ENCODE measurements around the gene FKRP. TPM values are rescaled to one million over a fixed set of nuclear protein-coding genes. Genes with fewer than 3 reads are reported as not detected.
A peak's percentile ranks its signal among the peaks of the same experiment; 100 is the strongest.

Gene FKRP
- total RNA-seq, 1 experiment from 2014 or later = 14.3 TPM

GRCh38 chr19:46742926-46743480, 2.9 kb upstream of the FKRP start:
- BruUV-seq (replicated peaks) = TSS peak; percentile 18
- Histone ChIP-seq H3K79me2 (ENCODE audit: low read length) (peaks cover 84% of the 10 kb centered on the region), H3F3A (ENCODE audit: low read length, unreplicated experiment) (no peaks in the 10 kb centered on the region), H3K9me2 (replicated peaks; ENCODE audit: low read length) (no peaks in the 10 kb centered on the region), H3K4me1 (ENCODE audit: insufficient read depth, low read length) (peaks cover 9% of the 10 kb centered on the region), H4K20me1 (ENCODE audit: low read length) (peaks cover 45% of the 10 kb centered on the region), H3K4me2 (ENCODE audit: low read length) (no peak overlapping the region), H2AFZ (ENCODE audit: low read length) (no peak overlapping the region), H3K27me3 (ENCODE audit: low read length) (no peaks in the 10 kb centered on the region), H3K27ac (ENCODE audit: low read length) (no peak overlapping the region), H3K9me3 (ENCODE audit: low read length) (no peaks in the 10 kb centered on the region), H3K4me3 (ENCODE audit: low read length) (no peak overlapping the region), H3K9ac (ENCODE audit: low read length) (no peak overlapping the region), H3K36me3 (ENCODE audit: low read depth, low read length) (peaks cover 4% of the 10 kb centered on the region; the same call in 1 of the 2 replicates)
- ATAC-seq (no peak), DNase-seq (no peak)
- TF ChIP-seq EZH2 (IDR thresholded peaks at IDR 0.05; ENCODE audit: low read length, unreplicated experiment) (no peak), CTCF (conservative IDR thresholded peaks at IDR 0.05; ENCODE audit: low read depth, low read length) (no peak), EZH2phosphoT487 (IDR thresholded peaks at IDR 0.05; ENCODE audit: borderline replicate concordance, low read length) (no peak)
- ChIA-PET CTCF (no interaction called here), POLR2A (ENCODE audit: unreplicated experiment) (no interaction called here)
- intact Hi-C loops (cut with micrococcal nuclease) = no loop called here

GRCh38 chr19:46744005-46744691, 1.7 kb upstream of the FKRP start:
- Histone ChIP-seq H3K9me2 (replicated peaks; ENCODE audit: low read length) (no peaks in the 10 kb centered on the region), H3K36me3 (ENCODE audit: low read depth, low read length) (no peaks in the 10 kb centered on the region; the same call in none of the 2 replicates), H3K4me2 (ENCODE audit: low read length) (peak overlapping the region; percentile 85), H3K27me3 (ENCODE audit: low read length) (no peaks in the 10 kb centered on the region), H3K9ac (ENCODE audit: low read length) (no peak overlapping the region), H3K79me2 (ENCODE audit: low read length) (peaks cover 73% of the 10 kb centered on the region), H3F3A (ENCODE audit: low read length, unreplicated experiment) (no peaks in the 10 kb centered on the region), H2AFZ (ENCODE audit: low read length) (no peak overlapping the region), H3K27ac (ENCODE audit: low read length) (no peak overlapping the region), H3K4me3 (ENCODE audit: low read length) (peak overlapping the region; percentile 97; the same call in 1 of the 2 replicates), H4K20me1 (ENCODE audit: low read length) (peaks cover 40% of the 10 kb centered on the region), H3K4me1 (ENCODE audit: insufficient read depth, low read length) (peaks cover 9% of the 10 kb centered on the region), H3K9me3 (ENCODE audit: low read length) (no peaks in the 10 kb centered on the region)
- TSS peak; percentile 19 for BruUV-seq (replicated peaks)
- ATAC-seq = 0 out of 2 replicates have a peak, but pooled peaks have one; percentile 10
- POLR2A ChIA-PET (ENCODE audit: unreplicated experiment) = no interaction called here
- intact Hi-C loops (cut with micrococcal nuclease) = no loop called here
- DNase-seq = no peak
- TF ChIP-seq EZH2 (IDR thresholded peaks at IDR 0.05; ENCODE audit: low read length, unreplicated experiment) = no peak
- no peak for TF ChIP-seq CTCF (conservative IDR thresholded peaks at IDR 0.05; ENCODE audit: low read depth, low read length)
- TF ChIP-seq EZH2phosphoT487 (IDR thresholded peaks at IDR 0.05; ENCODE audit: borderline replicate concordance, low read length) = no peak
- CTCF ChIA-PET = no interaction called here

GRCh38 chr19:46745030-46745429, 827 bp upstream of the FKRP start:
- Histone ChIP-seq H2AFZ (ENCODE audit: low read length) (no peak overlapping the region), H3K9ac (ENCODE audit: low read length) (peak overlapping the region; percentile 91), H3K9me2 (replicated peaks; ENCODE audit: low read length) (no peaks in the 10 kb centered on the region), H4K20me1 (ENCODE audit: low read length) (peaks cover 40% of the 10 kb centered on the region), H3K4me3 (ENCODE audit: low read length) (peak overlapping the region; percentile 97), H3K36me3 (ENCODE audit: low read depth, low read length) (no peaks in the 10 kb centered on the region; the same call in none of the 2 replicates), H3K27ac (ENCODE audit: low read length) (no peak overlapping the region), H3K79me2 (ENCODE audit: low read length) (peaks cover 65% of the 10 kb centered on the region), H3F3A (ENCODE audit: low read length, unreplicated experiment) (no peaks in the 10 kb centered on the region), H3K9me3 (ENCODE audit: low read length) (no peaks in the 10 kb centered on the region), H3K27me3 (ENCODE audit: low read length) (no peaks in the 10 kb centered on the region), H3K4me1 (ENCODE audit: insufficient read depth, low read length) (peaks cover 9% of the 10 kb centered on the region), H3K4me2 (ENCODE audit: low read length) (peak overlapping the region; percentile 85)
- ChIA-PET CTCF (interaction anchor here (0.6 kb wide), 1 partner anchor 11 kb away, joined by 3 read pairs; no protein-coding TSS in a partner anchor), POLR2A (ENCODE audit: unreplicated experiment) (no interaction called here)
- no TSS peak for BruUV-seq (replicated peaks)
- TF ChIP-seq EZH2 (IDR thresholded peaks at IDR 0.05; ENCODE audit: low read length, unreplicated experiment) = no peak
- TF ChIP-seq EZH2phosphoT487 (IDR thresholded peaks at IDR 0.05; ENCODE audit: borderline replicate concordance, low read length) = no peak
- TF ChIP-seq CTCF (conservative IDR thresholded peaks at IDR 0.05; ENCODE audit: low read depth, low read length) = no peak
- ATAC-seq (no peak), DNase-seq (no peak)
- intact Hi-C loops (cut with micrococcal nuclease) = no loop called here

Data from PC-3 (cell line).